DLD1 (cell line): ENCODE data around the gene SVOPL.

Source experiments
- in situ Hi-C: cut with HindIII; loops from 2 replicates; pipeline ENCODE4 v1.10.0; 2017; ENCODE audit warnings: low sequenced_read_pairs

SVOPL gene

GRCh38 chr7:138662076-138662990 lies 38.8 kb downstream of the SVOPL start:
- in situ Hi-C loops = no loop called here

- in situ Hi-C loops = no loop called here
Observed at GRCh38 chr7:138661069-138661635, 40.0 kb downstream of the SVOPL start.

DNA sequence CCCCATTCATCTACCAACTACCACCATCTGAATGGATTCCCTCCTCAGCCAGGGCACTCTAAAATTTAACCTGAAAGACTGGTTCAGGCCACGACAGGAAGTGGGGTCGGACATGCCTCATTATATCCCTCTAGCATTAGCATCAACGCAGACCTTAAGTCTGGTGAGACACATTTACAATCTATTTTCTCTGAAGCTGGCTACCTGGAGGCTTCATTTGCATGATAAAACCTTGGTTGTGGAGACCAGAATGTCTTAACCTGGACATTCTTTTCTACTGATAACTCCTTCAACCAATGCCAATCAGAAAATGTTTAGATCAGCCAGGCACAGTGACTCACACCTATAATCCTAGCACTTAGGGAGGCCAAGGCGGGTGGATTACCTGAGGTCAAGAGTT lies 42.3 kb downstream of the SVOPL start:
- in situ Hi-C loops = no loop called here

GRCh38 chr7:138657854-138658386 lies 43.2 kb downstream of the SVOPL start:
- in situ Hi-C loops = no loop called here

DNA sequence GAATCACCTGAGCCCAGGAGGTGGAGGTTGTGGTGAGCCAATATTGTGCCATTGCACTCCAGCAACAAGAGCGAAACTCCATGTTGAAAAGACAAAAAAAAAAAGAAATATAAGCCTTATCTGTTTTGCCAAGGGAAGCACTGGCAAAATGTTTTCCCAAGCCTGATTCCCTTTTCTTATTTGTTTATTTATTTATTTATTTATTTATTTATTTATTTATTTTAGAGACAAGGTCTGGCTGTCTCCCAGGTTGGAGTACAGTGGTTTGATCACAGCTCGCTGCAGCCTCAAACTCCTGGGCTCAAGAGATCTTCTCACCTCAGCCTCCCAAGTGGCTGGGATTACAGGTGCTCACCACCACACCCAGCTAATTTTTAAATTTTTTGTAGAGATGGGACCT lies 44.2 kb downstream of the SVOPL start:
- in situ Hi-C loops = no loop called here

DNA sequence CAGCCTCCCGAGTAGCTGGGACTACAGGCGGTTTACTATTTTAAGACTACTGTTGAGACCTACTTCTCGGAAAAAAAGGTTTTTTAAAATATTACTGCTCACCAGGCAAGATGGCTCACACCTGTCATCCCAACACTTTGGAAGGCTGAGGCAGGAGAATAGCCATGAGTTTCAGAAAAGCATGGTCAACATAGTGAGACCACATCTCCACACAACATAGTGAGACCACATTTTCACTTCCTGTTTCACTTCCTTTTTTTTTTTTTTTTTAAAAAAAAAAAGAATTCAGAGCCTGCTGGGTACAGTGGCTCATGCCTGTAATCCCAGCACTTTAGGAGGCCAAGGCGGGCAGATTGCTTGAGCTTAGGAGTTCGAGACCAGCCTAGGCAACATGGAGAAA lies 46.5 kb downstream of the SVOPL start:
- in situ Hi-C loops = no loop called here

- in situ Hi-C loops = no loop called here
Observed at GRCh38 chr7:138649506-138649905, 51.7 kb downstream of the SVOPL start.

GRCh38 chr7:138645284-138645683 lies 55.9 kb downstream of the SVOPL start:
- in situ Hi-C loops = no loop called here

DNA sequence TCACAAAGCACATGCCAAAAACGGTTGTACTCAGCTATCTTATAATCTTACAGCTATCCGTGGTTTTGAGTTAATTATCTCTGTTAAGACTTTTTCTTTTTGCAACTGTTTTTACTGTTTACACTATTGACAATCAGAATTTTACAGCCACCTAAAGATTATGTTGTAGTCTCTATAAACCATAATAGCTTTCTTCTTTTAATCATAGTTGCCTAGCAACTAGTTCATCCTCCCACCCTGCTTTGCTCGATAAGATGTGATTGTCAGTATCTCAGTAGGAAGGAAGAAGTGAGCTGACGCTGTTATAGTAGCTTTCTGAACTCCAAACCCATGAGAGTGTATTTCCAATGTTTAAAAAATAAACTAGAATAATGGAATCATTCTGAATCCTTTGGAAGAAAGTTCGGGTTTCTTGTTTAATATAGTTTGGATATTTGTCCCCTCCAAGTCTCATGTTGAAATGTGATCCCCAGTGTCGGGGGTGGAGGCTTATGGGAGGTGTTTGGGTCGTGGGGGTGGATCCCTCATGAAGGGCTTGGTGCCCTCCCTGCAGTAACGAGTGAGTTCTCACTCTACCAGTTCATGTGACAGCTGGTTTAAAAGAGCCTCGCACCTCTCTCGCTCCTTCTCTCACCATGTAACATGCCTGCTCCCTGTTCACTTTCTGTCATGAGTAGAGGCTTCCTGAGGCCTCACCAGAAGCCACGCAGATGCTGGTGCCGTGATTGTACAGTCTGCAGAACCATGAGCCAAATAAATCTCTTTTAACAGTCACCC lies 68.1 kb downstream of the SVOPL start:
- in situ Hi-C loops = no loop called here

DNA sequence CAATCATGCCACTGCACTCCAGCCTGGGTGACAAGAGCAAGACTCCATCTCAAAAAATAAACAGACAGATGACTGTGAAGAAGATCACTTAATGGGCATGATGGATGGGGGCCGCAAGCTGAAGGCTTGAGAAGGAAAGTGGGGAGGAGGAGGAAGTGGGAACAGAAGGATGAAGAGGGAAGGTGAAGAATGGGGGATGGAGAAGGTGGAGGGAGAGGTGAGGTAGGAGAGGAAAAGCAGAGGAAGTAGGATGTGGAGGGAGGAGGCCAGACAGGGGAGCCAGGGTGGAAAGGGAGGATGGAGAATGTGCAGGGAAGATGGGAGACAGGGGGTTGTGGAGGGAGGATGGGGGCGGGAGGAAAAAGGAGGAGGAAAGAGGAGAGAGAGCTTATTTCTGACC lies 68.8 kb downstream of the SVOPL start:
- in situ Hi-C loops = no loop called here

DNA sequence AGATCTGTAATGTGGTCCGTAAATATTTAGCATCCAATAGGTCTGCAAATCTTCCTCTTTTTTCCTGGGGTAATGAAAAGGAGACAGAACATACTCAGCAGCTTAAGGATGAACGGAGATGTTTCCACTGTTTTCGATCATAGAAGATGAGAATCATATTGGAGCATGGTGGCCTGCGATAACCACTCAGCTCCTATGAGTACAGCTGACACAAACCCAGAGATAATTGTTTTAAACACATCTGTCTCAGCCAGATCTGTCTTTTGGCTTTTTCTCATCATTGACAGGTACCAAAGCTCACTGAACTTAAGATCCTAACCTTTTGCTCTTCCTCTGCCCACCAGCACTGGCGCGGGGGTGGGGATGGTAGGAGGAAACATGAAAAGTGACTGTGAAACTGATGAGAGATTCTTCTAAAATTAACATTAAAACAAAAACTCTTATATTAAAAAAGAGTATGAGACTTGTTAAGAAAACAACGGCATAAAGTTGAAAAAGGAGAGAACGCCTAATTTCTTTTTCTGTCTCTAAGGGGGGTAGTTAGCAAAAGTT lies 71.0 kb downstream of the SVOPL start:
- in situ Hi-C loops = no loop called here

DNA sequence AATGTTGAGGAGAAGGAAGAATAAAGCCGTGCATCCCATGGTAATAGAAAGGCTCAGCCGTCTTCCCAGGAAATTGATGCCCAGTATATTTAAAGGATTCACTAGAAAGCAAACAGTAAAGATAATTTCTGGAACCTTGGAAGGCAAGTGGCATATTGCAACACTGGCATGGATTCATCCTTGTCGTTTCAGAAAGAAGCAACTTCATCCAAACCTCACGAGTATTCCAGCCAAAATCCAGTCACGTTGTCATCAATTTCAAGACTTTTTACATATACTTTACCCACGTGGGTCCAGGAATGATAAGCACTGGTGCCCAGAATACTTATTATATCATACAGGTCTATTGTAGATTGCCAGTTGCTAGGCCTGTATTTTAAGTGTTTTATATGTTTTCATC lies 73.8 kb downstream of the SVOPL start:
- in situ Hi-C loops = no loop called here

- in situ Hi-C loops = no loop called here
Observed at GRCh38 chr7:138626846-138627245, 74.3 kb downstream of the SVOPL start.

- in situ Hi-C loops = no loop called here
Observed at GRCh38 chr7:138625849-138626230, 75.3 kb downstream of the SVOPL start.

- in situ Hi-C loops = no loop called here
Observed at GRCh38 chr7:138625084-138625848, 75.9 kb downstream of the SVOPL start.

GRCh38 chr7:138622841-138623240 lies 78.3 kb downstream of the SVOPL start:
- in situ Hi-C loops = no loop called here

DNA sequence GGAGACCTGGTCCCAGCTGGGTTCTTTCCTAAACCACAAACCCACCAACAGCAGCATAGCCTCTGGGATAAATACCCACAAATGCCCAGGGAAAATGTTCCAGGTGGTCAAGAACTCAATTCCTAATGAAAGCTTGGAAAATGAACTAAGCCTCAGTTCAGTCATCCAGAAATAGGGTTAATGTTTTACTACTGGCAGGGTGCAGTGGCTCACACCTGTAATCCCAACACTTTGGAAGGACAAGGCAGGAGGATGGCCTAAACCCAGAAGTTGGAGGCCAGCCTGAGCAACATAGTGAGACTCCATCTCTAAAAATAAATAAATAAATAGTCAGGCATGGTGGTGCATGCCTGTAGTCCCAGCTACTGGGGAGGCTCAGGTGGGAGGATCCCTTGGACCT lies 82.2 kb downstream of the SVOPL start:
- in situ Hi-C loops = no loop called here

DNA sequence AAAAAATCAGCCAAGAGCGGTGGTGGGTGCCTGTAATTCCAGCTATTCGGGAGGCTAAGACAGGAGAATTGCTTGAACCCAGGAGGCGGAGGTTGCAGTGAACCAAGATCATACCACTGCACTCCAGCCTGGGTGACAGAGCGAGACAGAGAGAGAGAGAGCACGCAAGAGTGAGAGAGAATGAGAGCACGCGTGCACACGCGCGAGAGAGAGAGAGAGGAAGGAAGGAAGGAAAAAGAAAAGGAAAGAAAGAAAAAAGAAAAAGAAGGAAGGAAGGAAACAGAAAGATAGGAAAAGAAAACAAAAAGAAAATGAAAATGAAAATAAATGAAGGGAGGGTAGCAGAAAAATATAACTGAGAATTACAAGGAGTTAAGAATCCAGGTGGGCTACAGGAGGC lies 82.7 kb downstream of the SVOPL start:
- in situ Hi-C loops = no loop called here

GRCh38 chr7:138616085-138616484 lies 85.1 kb downstream of the SVOPL start:
- in situ Hi-C loops = no loop called here

DNA sequence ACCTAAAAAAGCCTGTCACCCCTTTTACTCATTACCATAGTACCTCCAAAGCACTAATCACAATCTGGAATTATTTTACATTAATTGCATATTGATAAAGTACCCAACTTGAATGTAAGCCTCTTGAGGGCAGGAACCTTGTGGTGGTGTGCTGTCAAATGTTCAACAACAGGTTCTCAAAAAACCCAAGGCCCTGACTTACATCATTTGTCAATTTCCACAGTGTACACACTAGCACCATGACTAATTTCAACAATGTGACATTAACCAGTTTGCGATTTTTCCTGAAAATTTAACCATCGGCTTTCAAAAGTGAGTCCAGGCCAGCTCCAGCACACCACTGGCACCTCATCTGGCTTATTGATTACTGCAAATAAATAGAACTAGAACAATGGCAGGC lies 87.5 kb downstream of the SVOPL start:
- in situ Hi-C loops = no loop called here
